ENCODE measurements around the gene CASP2. TPM values are rescaled to one million over a fixed set of nuclear protein-coding genes. Genes with fewer than 3 reads are reported as not detected.

The CASP2 gene
- total and polyA plus RNA-seq, 8 donors = 4.2 to 19.7 (median 8.7) TPM

GRCh38 chr7:143271240-143271639 lies 16.9 kb upstream of the CASP2 start:
- DNase-seq (no peak), FAIRE-seq (no peak), ATAC-seq (no peak)
- Histone ChIP-seq H3K27me3 (no peaks in the 10 kb centered on the region), H3K27ac (no peak overlapping the region), H3K36me3 (peaks cover 0 to 26% (median 12%) of the 10 kb centered on the region in 3 donors), H3K4me1 (no peaks in the 10 kb centered on the region), H3K9me3 (no peaks in the 10 kb centered on the region), H3K4me3 (no peak overlapping the region)
- WGBS, 2 donors = 85 to 95% methylated on average over 1 of the region's 1 CpG
- TF ChIP-seq CTCF (IDR thresholded peaks at IDR 0.05) = no peak
- intact Hi-C loops (cut with DNase I) = no loop called here

- DNase-seq = no peak
- WGBS, 2 donors = 89 to 95% methylated on average over 2 of the region's 2 CpGs
- Histone ChIP-seq H3K4me1 (no peaks in the 10 kb centered on the region), H3K36me3 (peaks cover 0 to 21% (median 9%) of the 10 kb centered on the region in 3 donors), H3K27ac (no peak overlapping the region), H3K9me3 (no peaks in the 10 kb centered on the region), H3K27me3 (no peaks in the 10 kb centered on the region), H3K4me3 (no peak overlapping the region)
- ATAC-seq = no peak
- TF ChIP-seq CTCF (IDR thresholded peaks at IDR 0.05) = no peak
- no peak for FAIRE-seq
- intact Hi-C loops (cut with DNase I) = no loop called here
Measured at GRCh38 chr7:143272871-143273270, 15.3 kb upstream of the CASP2 start.

- ATAC-seq (peak; percentile 84 to 91 (median 87)), DNase-seq (no peak)
Measured at GRCh38 chr7:143279186-143280098, 8.7 kb upstream of the CASP2 start.

GRCh38 chr7:143280160-143280559 lies 8.0 kb upstream of the CASP2 start:
- ATAC-seq = no peak

More at GRCh38 chr7:143279186-143280098, 8.7 kb upstream of the CASP2 start:
- peak; percentile 74 for FAIRE-seq
- intact Hi-C loops (cut with DNase I) = no loop called here
- no peaks in the 10 kb centered on the region for H3K36me3 ChIP-seq
- 24% methylated on average over 8 of the region's 8 CpGs for WGBS, 2 donors
- peaks cover 4 to 17% (median 16%) of the 10 kb centered on the region in 3 donors for H3K4me1 ChIP-seq
- no peak for TF ChIP-seq CTCF (IDR thresholded peaks at IDR 0.05)
- no peaks in the 10 kb centered on the region for H3K9me3 ChIP-seq
- no peaks in the 10 kb centered on the region for H3K27me3 ChIP-seq
- peak overlapping the region; percentile 24 to 79 (median 54) for H3K27ac ChIP-seq
- no peak overlapping the region for H3K4me3 ChIP-seq

More at GRCh38 chr7:143280160-143280559, 8.0 kb upstream of the CASP2 start:
- peaks cover 4 to 17% (median 16%) of the 10 kb centered on the region in 3 donors for H3K4me1 ChIP-seq
- no peak for DNase-seq
- intact Hi-C loops (cut with DNase I) = no loop called here
- no peaks in the 10 kb centered on the region for H3K27me3 ChIP-seq
- H3K4me3 ChIP-seq = no peak overlapping the region
- H3K9me3 ChIP-seq = no peaks in the 10 kb centered on the region
- H3K27ac ChIP-seq = peak overlapping the region; percentile 24 to 79 (median 54)
- H3K36me3 ChIP-seq = no peaks in the 10 kb centered on the region
- whole genome bisulfite sequencing, 2 donors = 29 to 48% methylated on average over 1 of the region's 1 CpG
- no peak for FAIRE-seq
- no peak for TF ChIP-seq CTCF (IDR thresholded peaks at IDR 0.05)
